K562 (cell line): ENCODE results near the gene PIK3CA. TPM values are rescaled to one million over a fixed set of nuclear protein-coding genes. Genes with fewer than 3 reads are reported as not detected.

Experiments used
- ATAC-seq: fragments of 200-7000 bp; cut with Tn5 transposase; 3 replicates; pipeline ENCODE4 v1.9.1; 2020; ENCODE audit warnings: moderate library complexity
- BruUV-seq: library from RNA; stranded (reverse); fragments of 400-500 nt; replicated peaks from 2 replicates; lab custom pipeline; 2021; lab: Mats Ljungman, UMichigan
- CTCF ChIA-PET: fragments of 300-600 bp; formaldehyde crosslinking; extraction: SDS; loops from one replicate; lab custom pipeline; 2021; ENCODE audit warnings: low intra/inter-chr PET ratio; lab: Yijun Ruan, JAX
- POLR2A ChIA-PET: fragments of 300-600, 350-650 bp; sonication (Branson Sonifier 250); formaldehyde crosslinking; extraction: SDS; loops from one replicate; lab custom pipeline; 2021; ENCODE audit warnings: antibody characterized with exemption, inconsistent platforms; lab: Yijun Ruan, JAX
- DNase-seq, 4 experiments: peaks; one replicate each; pipeline versions ENCODE4 v3.0.0 to v3.0.0-alpha.2; 2011 to 2018; ENCODE audit warnings: low spot score in 3 of 4, mixed read lengths in 3 of 4; ENCODE audit errors: extremely low read depth in 1 of 4
- FAIRE-seq: peaks from 2 replicates; lab custom pipeline; 2011; peaks lifted over from hg19 to GRCh38; lab: Jason Lieb, UNC
- H2AFZ ChIP-seq: 2 replicates; pipeline ENCODE4 v1.6.0; 2011; ENCODE audit warnings: low read depth, low read length, control low read depth, inconsistent platforms
- H3K27ac ChIP-seq: fragments of 200-600 bp; 3 replicates; pipeline ENCODE4 v1.8.0; 2011; ENCODE audit warnings: low read depth, mild to moderate bottlenecking, control low read depth, inconsistent platforms, low read length, moderate library complexity, mixed read lengths; ENCODE audit errors: extremely low read depth
- H3K27me3 ChIP-seq, 2 experiments: fragments of 300-600 bp in 1 of 2; 2 replicates in 1 of 2; 3 replicates in 1 of 2; pipeline versions ENCODE4 v1.6.0 to v1.8.0; 2011; ENCODE audit warnings: inconsistent platforms in 2 of 2, low read length in 2 of 2, mild to moderate bottlenecking in 1 of 2, mixed read lengths in 1 of 2, moderate library complexity in 1 of 2; ENCODE audit not compliant: control insufficient read depth in 2 of 2, insufficient read depth in 2 of 2
- H3K36me3 ChIP-seq: fragments of 300-600 bp; 3 replicates; pipeline ENCODE4 v1.8.0; 2011; ENCODE audit warnings: mild to moderate bottlenecking, low read length, inconsistent platforms; ENCODE audit not compliant: control insufficient read depth, insufficient read depth
- H3K4me1 ChIP-seq, 2 experiments: fragments of 200-600 bp in 1 of 2; replicated peaks in 1 of 2; 2 replicates in 1 of 2; 3 replicates in 1 of 2; pipeline versions ENCODE4 v1.5.1 to v1.8.0; 2011; ENCODE audit warnings: inconsistent platforms in 2 of 2, low read length in 2 of 2, mild to moderate bottlenecking in 1 of 2, mixed read lengths in 1 of 2, moderate library complexity in 1 of 2; ENCODE audit not compliant: control insufficient read depth in 2 of 2, insufficient read depth in 2 of 2
- H3K4me2 ChIP-seq: 2 replicates; pipeline ENCODE4 v1.6.1; 2011; ENCODE audit warnings: low read length, control low read depth, inconsistent platforms, mixed read lengths; ENCODE audit not compliant: insufficient read depth
- H3K4me3 ChIP-seq: fragments of 200-600 bp; sonication (generic), shearing (Covaris generic); 2 replicates; pipeline ENCODE4 v1.5.1; 2016; ENCODE audit warnings: control low read depth, inconsistent platforms
- H3K79me2 ChIP-seq: fragments of 200-600 bp; 3 replicates; pipeline ENCODE4 v1.8.0; 2011; ENCODE audit warnings: low read length, inconsistent platforms; ENCODE audit not compliant: control insufficient read depth, insufficient read depth
- H3K9ac ChIP-seq, 2 experiments: 2 replicates each; pipeline versions ENCODE4 v1.6.0 to v1.6.1; 2011; ENCODE audit warnings: low read depth in 2 of 2, low read length in 2 of 2, control low read depth in 1 of 2, inconsistent platforms in 1 of 2, mild to moderate bottlenecking in 1 of 2, mixed read lengths in 1 of 2; ENCODE audit not compliant: insufficient read depth in 1 of 2
- H3K9me1 ChIP-seq: one replicate; pipeline ENCODE4 v1.6.0; 2011; ENCODE audit warnings: inconsistent platforms, mild to moderate bottlenecking, low read length, moderate library complexity; ENCODE audit not compliant: control insufficient read depth, insufficient read depth
- H3K9me3 ChIP-seq: replicated peaks from 2 replicates; pipeline ENCODE4 v1.5.1; 2011; ENCODE audit warnings: low read depth, low read length, inconsistent platforms; ENCODE audit not compliant: control insufficient read depth, insufficient read depth
- H4K20me1 ChIP-seq: replicated peaks from 2 replicates; pipeline ENCODE4 v1.6.1; 2011; ENCODE audit warnings: low read length, inconsistent platforms, mixed read lengths; ENCODE audit not compliant: control insufficient read depth, insufficient read depth
- CBFB ChIP-seq: sonication (generic); formaldehyde crosslinking; IDR thresholded peaks from 2 replicates; pipeline ENCODE4 v1.4.0; 2020; ENCODE audit warnings: mild to moderate bottlenecking, missing genetic modification reagents
- CGGBP1 ChIP-seq: fragments of 250-450 bp; sonication (Bioruptor Pico); IDR thresholded peaks from 2 replicates; pipeline ENCODE4 v1.9.0; 2021; ENCODE audit warnings: mild to moderate bottlenecking
- ETS1 ChIP-seq: conservative IDR thresholded peaks from 2 replicates; pipeline ENCODE4 v1.6.1; 2011; ENCODE audit warnings: low read depth, mild to moderate bottlenecking, low read length; ENCODE audit not compliant: control insufficient read depth
- HCFC1 ChIP-seq: IDR thresholded peaks from 2 replicates; pipeline ENCODE4 v1.6.1; 2012; ENCODE audit warnings: low read depth, low read length, improper control_type of control experiment
- JUN ChIP-seq, 2 experiments: sonication (generic) in 1 of 2; formaldehyde crosslinking in 1 of 2; IDR thresholded peaks; 2 replicates each; pipeline versions ENCODE4 v1.6.1 to v1.8.0; 2012 to 2022; ENCODE audit warnings: borderline replicate concordance in 2 of 2, mild to moderate bottlenecking in 2 of 2, improper control_type of control experiment in 1 of 2, low read depth in 1 of 2, low read length in 1 of 2, missing genetic modification reagents in 1 of 2
- MNT ChIP-seq, 2 experiments: fragments of 450-650 bp; conservative IDR thresholded peaks; 2 replicates each; pipeline ENCODE4 v1.6.1; 2017; ENCODE audit warnings: mild to moderate bottlenecking in 2 of 2, moderate library complexity in 2 of 2
- MTA1 ChIP-seq: fragments of 450-650 bp; IDR thresholded peaks from 2 replicates; pipeline ENCODE4 v1.6.1; 2017; ENCODE audit warnings: borderline replicate concordance
- NR4A1 ChIP-seq, 2 experiments: fragments of 250-450 bp in 1 of 2; fragments of 450-650 bp in 1 of 2; sonication (Bioruptor Pico) in 1 of 2; IDR thresholded peaks; 2 replicates each; pipeline versions ENCODE4 v1.4.0 to v1.6.1; 2016 to 2020; ENCODE audit warnings: mild to moderate bottlenecking in 2 of 2, missing compliant biosample characterization in 1 of 2, missing genetic modification characterization in 1 of 2, moderate library complexity in 1 of 2
- PML ChIP-seq: IDR thresholded peaks from 2 replicates; pipeline ENCODE4 v1.6.1; 2012; ENCODE audit warnings: low read length, inconsistent platforms
- PTBP1 ChIP-seq: fragments of 200-400 bp; formaldehyde crosslinking; IDR thresholded peaks from 2 replicates; pipeline ENCODE4 v1.6.1; 2017; ENCODE audit warnings: low read depth, low read length
- RFX5 ChIP-seq: IDR thresholded peaks from 2 replicates; pipeline ENCODE4 v1.6.1; 2011; ENCODE audit warnings: low read depth, mild to moderate bottlenecking, improper control_type of control experiment, low read length
- SMARCC2 ChIP-seq: fragments of 450-650 bp; IDR thresholded peaks from 2 replicates; pipeline ENCODE4 v1.6.1; 2017; ENCODE audit warnings: antibody characterized with exemption, moderate library complexity, mild to moderate bottlenecking, low read depth
- SNRNP70 ChIP-seq: fragments of 200-400 bp; formaldehyde crosslinking; optimal IDR thresholded peaks from 2 replicates; pipeline ENCODE3; 2017; ENCODE audit warnings: low read depth, low read length
- SRSF7 ChIP-seq: fragments of 200-400 bp; formaldehyde crosslinking; optimal IDR thresholded peaks from 2 replicates; pipeline ENCODE3; 2017; ENCODE audit warnings: mild to moderate bottlenecking, low read depth, low read length
- TFAM ChIP-seq: fragments of 250-450 bp; sonication (Bioruptor Pico); conservative IDR thresholded peaks from 2 replicates; pipeline ENCODE4 v1.5.0; 2021; ENCODE audit warnings: mild to moderate bottlenecking, moderate library complexity
- ZKSCAN3 ChIP-seq: fragments of 250-450 bp; sonication (Bioruptor Pico); IDR thresholded peaks from 2 replicates; pipeline ENCODE4 v1.4.0; 2020
- ZNF217 ChIP-seq: sonication (generic); formaldehyde crosslinking; IDR thresholded peaks from 2 replicates; pipeline ENCODE4 v1.8.0; 2022; ENCODE audit warnings: mild to moderate bottlenecking, missing genetic modification reagents
- ZNF41 ChIP-seq: fragments of 250-450 bp; sonication (Bioruptor Pico); conservative IDR thresholded peaks from 2 replicates; pipeline ENCODE4 v1.4.0; 2020; ENCODE audit warnings: mild to moderate bottlenecking
- ZNF551 ChIP-seq: fragments of 250-450 bp; sonication (Bioruptor Pico); IDR thresholded peaks from 2 replicates; pipeline ENCODE4 v1.5.0; 2021; ENCODE audit warnings: mild to moderate bottlenecking, moderate library complexity
- WGBS: fragments of 100-300 bp; shearing (Covaris generic); methylation state at CpG from one replicate; pipeline ENCODE4 v1.1.6; 2016; ENCODE audit warnings: low coverage, mixed read lengths; ENCODE audit not compliant: insufficient coverage; ENCODE audit errors: missing lambda C conversion rate; 5-methylcytosine and 5-hydroxymethylcytosine counted together
- in situ Hi-C: fragments of 300-500 bp; cut with MboI; formaldehyde crosslinking; loops from 4 replicates; pipeline ENCODE4 v1.15.0; 2018; ENCODE audit warnings: inconsistent platforms, mixed read lengths
- intact Hi-C: fragments of 100-400 bp; cut with micrococcal nuclease; formaldehyde crosslinking; loops from 2 replicates; pipeline ENCODE4 v1.14.2; 2022
- polyA plus RNA-seq, 8 experiments: library from polyadenylated mRNA; depleted of rRNA in 4 of 8; stranded (reverse) in 5 of 8; unstranded in 3 of 8; fragments of >200 nt; fragmentation: Nextera tagmentation in 2 of 8; fragmentation: Illumina TruSeq in 1 of 8; extraction: Ambion mirVana in 2 of 8; extraction: Trizol in 1 of 8; gene quantifications; 2 replicates each; pipeline versions ENCODE4 v1.2.1 to v1.2.3, GENCODE V29; 2011 to 2014; ENCODE audit warnings: inconsistent platforms in 1 of 8, missing spikeins in 1 of 8
- total RNA-seq, 7 experiments: library from RNA; depleted of rRNA in 6 of 7; stranded (reverse); fragments of >200 nt in 6 of 7; fragmentation: Illumina TruSeq in 2 of 7; extraction: Trizol in 2 of 7; gene quantifications; 2 replicates each; pipeline versions ENCODE4 v1.2.1 to v1.2.3, GENCODE V29; 2011 to 2021; ENCODE audit warnings: low replicate concordance in 1 of 7

PIK3CA gene
- total and polyA plus RNA-seq, 9 of the 15 experiments (the other 6 are each of a cell fraction or from before 2014, with no cell fraction given): 3.8 to 19.4 (median 10.8) TPM

DNA sequence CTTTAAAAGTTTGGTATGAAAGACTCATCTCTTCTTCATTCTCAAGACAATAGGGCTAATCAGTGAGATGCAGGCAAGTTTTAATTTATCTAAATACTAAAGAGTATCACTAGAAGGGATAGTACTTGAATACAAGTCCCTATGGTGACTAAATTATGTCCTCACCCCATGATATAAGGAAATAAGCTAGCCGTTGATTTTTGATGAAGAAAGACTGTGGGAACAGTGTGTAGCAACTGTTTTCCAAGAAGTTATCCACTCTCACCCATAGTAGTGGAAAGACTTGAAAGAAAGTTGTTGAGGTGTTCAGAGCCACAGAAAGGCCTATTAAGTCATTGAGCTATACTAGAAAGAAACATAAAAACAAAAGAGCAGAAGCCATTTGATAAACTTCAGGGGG, 36.7 kb downstream of the PIK3CA start:
- no peak overlapping the region for H2AFZ ChIP-seq
- no peak for DNase-seq
- no peak overlapping the region for H3K9ac ChIP-seq
- peaks cover 3 to 17% of the 10 kb centered on the region in 2 experiments; a peak in 3 of 5 replicates for H3K4me1 ChIP-seq
- FAIRE-seq: no peak
- H4K20me1 ChIP-seq: no peaks in the 10 kb centered on the region; the same call in 1 of the 2 replicates
- H3K4me3 ChIP-seq: no peak overlapping the region
- no peak for ATAC-seq
- no peak overlapping the region for H3K27ac ChIP-seq
- no peaks in the 10 kb centered on the region for H3K36me3 ChIP-seq
- H3K9me1 ChIP-seq: no peaks in the 10 kb centered on the region
- no peaks in the 10 kb centered on the region for H3K27me3 ChIP-seq
- BruUV-seq: no TSS peak
- 41% methylated on average over 1 of the region's 1 CpG for WGBS
- peaks cover 48% of the 10 kb centered on the region for H3K79me2 ChIP-seq
- in situ Hi-C loops: no loop called here
- no peak for TF ChIP-seq ZKSCAN3 (CRISPR knock-in tag)
- no peak for TF ChIP-seq SNRNP70
- no peak for TF ChIP-seq MTA1
- TF ChIP-seq SRSF7: no peak
- TF ChIP-seq CGGBP1: no peak
- TF ChIP-seq JUN (IDR thresholded peaks at IDR 0.05; ENCODE audit: borderline replicate concordance, low read depth, low read length): no peak
- no peak for TF ChIP-seq JUN (CRISPR knock-in tag; IDR thresholded peaks at IDR 0.05; ENCODE audit: borderline replicate concordance)
- TF ChIP-seq RFX5: no peak
- TF ChIP-seq SMARCC2: no peak
- no peak for TF ChIP-seq ZNF41 (CRISPR knock-in tag)
- no peak for TF ChIP-seq ZNF551 (CRISPR knock-in tag)
- no peak for TF ChIP-seq CBFB (CRISPR knock-in tag)
- TF ChIP-seq ZNF217 (CRISPR knock-in tag): no peak
- TF ChIP-seq TFAM (CRISPR knock-in tag): no peak
- TF ChIP-seq NR4A1 (CRISPR knock-in tag; IDR thresholded peaks at IDR 0.05): no peak
- no peak for TF ChIP-seq NR4A1 (tag; IDR thresholded peaks at IDR 0.05)
- TF ChIP-seq PTBP1: no peak
- TF ChIP-seq MNT (conservative IDR thresholded peaks at IDR 0.05): no peak
- no peak for TF ChIP-seq HCFC1
- TF ChIP-seq ETS1: no peak
- TF ChIP-seq PML: no peak
- ChIA-PET CTCF (no interaction called here), POLR2A (interaction anchor here (0.8 to 1.4 kb wide), 2 partner anchors 11 to 15 kb away, joined by 3 to 7 read pairs; no protein-coding TSS in a partner anchor)
- no peak overlapping the region for H3K4me2 ChIP-seq
- H3K9me3 ChIP-seq: no peaks in the 10 kb centered on the region
- intact Hi-C loops: no loop called here
